ENCODE results near the gene LCN6. TPM values are rescaled to one million over a fixed set of nuclear protein-coding genes. Genes with fewer than 3 reads are reported as not detected.

LCN6 gene
- total RNA-seq, 1 experiment from 2014 or later = not detected

GRCh38 chr9:136738960-136739359 lies 9.4 kb downstream of the LCN6 start:
- Mint-ChIP-seq H3K9me3 (no peaks in the 10 kb centered on the region), H3K27ac (no peak overlapping the region; a peak in 1 of 7 replicates), H3K4me3 (no peak overlapping the region; a peak in 1 of 5 replicates), H3K27me3 (ENCODE audit: low read depth) (peaks cover 10% of the 10 kb centered on the region), H3K4me1 (peaks cover 0 to 16% of the 10 kb centered on the region in 2 experiments; a peak in 1 of 4 replicates), H3K36me3 (ENCODE audit: insufficient read depth in 1 of 3, low read depth in 3 of 3) (no peaks in the 10 kb centered on the region)
- no peak overlapping the region for H4K8ac ChIP-seq (replicated peaks; ENCODE audit: insufficient read length, low read depth, low read length)
- no peak overlapping the region for H2AFZ ChIP-seq (ENCODE audit: low read length)
- H3K4me1 ChIP-seq (ENCODE audit: insufficient read depth, low read length) = no peaks in the 10 kb centered on the region
- no peak overlapping the region for H3T11ph ChIP-seq (ENCODE audit: low read length)
- no peak overlapping the region for H3K4ac ChIP-seq (ENCODE audit: low read depth, low read length)
- H3K9me3 ChIP-seq (ENCODE audit: control insufficient read depth, low read depth, low read length) = no peaks in the 10 kb centered on the region
- no peak overlapping the region for H3K4me2 ChIP-seq (ENCODE audit: insufficient read depth, insufficient read length, low read length)
- H3K79me1 ChIP-seq (ENCODE audit: insufficient read depth, low read depth, low read length, poor library complexity, severe bottlenecking) = no peaks in the 10 kb centered on the region
- no peaks in the 10 kb centered on the region for H3K23me2 ChIP-seq (ENCODE audit: insufficient read length, low read depth, low read length, poor library complexity, severe bottlenecking)
- H3K18ac ChIP-seq (ENCODE audit: insufficient read length, low read depth, low read length) = no peak overlapping the region
- no peak overlapping the region for H3K9ac ChIP-seq (ENCODE audit: extremely low read depth, insufficient read length, low read length)
- H2BK15ac ChIP-seq (ENCODE audit: low read depth, low read length) = no peak overlapping the region
- no peak overlapping the region for H3K27ac ChIP-seq (ENCODE audit: insufficient read length, low read depth, low read length)
- no peak overlapping the region for H2BK5ac ChIP-seq (ENCODE audit: insufficient read length, low read length)
- H2BK120ac ChIP-seq (ENCODE audit: low read depth, low read length, poor library complexity, severe bottlenecking) = no peak overlapping the region
- WGBS (ENCODE audit: extremely low coverage, insufficient read length, low lambda C conversion rate) = no CpG with 5 or more reads among the region's 20 CpGs
- H4K5ac ChIP-seq (ENCODE audit: insufficient read length, low read depth, low read length) = no peak overlapping the region
- no peak overlapping the region for H3K56ac ChIP-seq (ENCODE audit: insufficient read length, low read depth, low read length)
- DNase-seq = no peak
- H3K27me3 ChIP-seq (ENCODE audit: insufficient read depth, low read length) = no peaks in the 10 kb centered on the region
- no peak overlapping the region for H2BK20ac ChIP-seq (ENCODE audit: low read depth, low read length, poor library complexity, severe bottlenecking)
- no peak overlapping the region for H3K23ac ChIP-seq (ENCODE audit: insufficient read length, low read depth, low read length)
- no peak overlapping the region for H4K91ac ChIP-seq (ENCODE audit: insufficient read length, low read depth, low read length)
- no peak for TF ChIP-seq CTCF (conservative IDR thresholded peaks at IDR 0.05)
- no peak overlapping the region for H2AK5ac ChIP-seq (ENCODE audit: insufficient read length, low read length)
- H4K20me1 ChIP-seq (ENCODE audit: control insufficient read depth, insufficient read depth, insufficient read length) = no peaks in the 10 kb centered on the region
- no peak overlapping the region; the same call in 1 of the 2 replicates for H3K14ac ChIP-seq (ENCODE audit: insufficient read depth, low read length)
- H3K79me2 ChIP-seq (ENCODE audit: insufficient read depth, low read length) = no peaks in the 10 kb centered on the region
- H2BK12ac ChIP-seq (ENCODE audit: insufficient read length, low read depth, low read length) = no peak overlapping the region
